Loucy (cell line): ENCODE measurements around the gene ALPK3.

Experiments used
- EZH2phosphoT487 ChIP-seq: fragments of 200-600 bp; IDR thresholded peaks from 2 replicates; pipeline ENCODE4 v1.6.1; 2018; ENCODE audit warnings: antibody characterized with exemption, mild to moderate bottlenecking, moderate library complexity, borderline replicate concordance
- TF ChIP-seq, protein P1 (sequence below): fragments of 200-600 bp; sonication (generic); conservative IDR thresholded peaks from 2 replicates; pipeline ENCODE4 v1.5.1; 2014; ENCODE audit warnings: mild to moderate bottlenecking, antibody characterized with exemption, low read length

DNA sequence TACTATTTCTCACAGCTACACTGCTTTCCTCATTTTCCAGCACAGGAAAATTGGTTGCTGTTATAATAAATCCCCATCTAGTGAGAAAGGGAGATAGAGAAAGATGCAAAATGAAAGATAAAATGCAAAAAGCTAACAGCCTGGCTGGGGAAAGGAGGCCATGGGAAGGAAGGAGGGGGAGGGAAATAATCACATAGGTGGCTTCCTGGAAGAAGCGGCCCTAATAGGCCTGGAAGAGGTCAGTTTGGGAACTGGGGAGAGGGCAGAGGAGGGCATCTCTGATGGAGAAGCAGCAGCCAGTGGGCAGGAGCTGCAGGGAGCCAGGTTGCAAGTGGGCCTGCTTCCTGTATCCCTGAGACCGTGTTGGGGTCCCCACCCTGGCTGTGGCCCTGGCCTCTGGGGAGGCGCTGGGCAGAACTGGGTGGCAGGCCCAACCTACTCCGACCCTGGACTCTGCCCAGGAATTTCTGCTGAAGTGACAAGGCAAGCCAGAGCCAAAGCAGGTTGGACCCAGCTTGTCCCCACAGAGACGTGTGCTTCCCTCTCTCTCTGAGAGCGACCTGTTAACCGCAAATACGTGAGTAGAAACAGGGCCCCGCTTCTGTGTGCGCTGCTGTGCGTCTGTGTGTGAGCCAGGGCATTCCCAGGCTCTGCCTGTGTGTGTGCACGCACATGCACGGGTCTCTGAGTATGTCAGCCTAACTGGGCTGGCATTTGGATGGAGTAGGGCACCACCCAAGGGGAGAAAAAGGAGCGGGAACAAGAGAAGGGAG, 69.2 kb downstream of the ALPK3 start:
- TF ChIP-seq, protein P1, sequence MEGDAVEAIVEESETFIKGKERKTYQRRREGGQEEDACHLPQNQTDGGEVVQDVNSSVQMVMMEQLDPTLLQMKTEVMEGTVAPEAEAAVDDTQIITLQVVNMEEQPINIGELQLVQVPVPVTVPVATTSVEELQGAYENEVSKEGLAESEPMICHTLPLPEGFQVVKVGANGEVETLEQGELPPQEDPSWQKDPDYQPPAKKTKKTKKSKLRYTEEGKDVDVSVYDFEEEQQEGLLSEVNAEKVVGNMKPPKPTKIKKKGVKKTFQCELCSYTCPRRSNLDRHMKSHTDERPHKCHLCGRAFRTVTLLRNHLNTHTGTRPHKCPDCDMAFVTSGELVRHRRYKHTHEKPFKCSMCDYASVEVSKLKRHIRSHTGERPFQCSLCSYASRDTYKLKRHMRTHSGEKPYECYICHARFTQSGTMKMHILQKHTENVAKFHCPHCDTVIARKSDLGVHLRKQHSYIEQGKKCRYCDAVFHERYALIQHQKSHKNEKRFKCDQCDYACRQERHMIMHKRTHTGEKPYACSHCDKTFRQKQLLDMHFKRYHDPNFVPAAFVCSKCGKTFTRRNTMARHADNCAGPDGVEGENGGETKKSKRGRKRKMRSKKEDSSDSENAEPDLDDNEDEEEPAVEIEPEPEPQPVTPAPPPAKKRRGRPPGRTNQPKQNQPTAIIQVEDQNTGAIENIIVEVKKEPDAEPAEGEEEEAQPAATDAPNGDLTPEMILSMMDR = no peak
- no peak for TF ChIP-seq EZH2phosphoT487
